ENCODE data around the gene PUS1.

PUS1 gene

GRCh38 chr12:131916306-131917138 is 12.6 kb upstream of the PUS1 start:
- no peak for DNase-seq
- H3K36me3 ChIP-seq: peaks cover 78 to 99% (median 95%) of the 10 kb centered on the region in 3 donors
- H3K9me3 ChIP-seq: no peaks in the 10 kb centered on the region
- H3K27me3 ChIP-seq: no peaks in the 10 kb centered on the region
- intact Hi-C loops (cut with DNase I; ENCODE audit: low total_unique reads): no loop called here
- H3K4me1 ChIP-seq: peaks cover 6 to 16% (median 13%) of the 10 kb centered on the region in 4 donors
- TF ChIP-seq, protein P1, sequence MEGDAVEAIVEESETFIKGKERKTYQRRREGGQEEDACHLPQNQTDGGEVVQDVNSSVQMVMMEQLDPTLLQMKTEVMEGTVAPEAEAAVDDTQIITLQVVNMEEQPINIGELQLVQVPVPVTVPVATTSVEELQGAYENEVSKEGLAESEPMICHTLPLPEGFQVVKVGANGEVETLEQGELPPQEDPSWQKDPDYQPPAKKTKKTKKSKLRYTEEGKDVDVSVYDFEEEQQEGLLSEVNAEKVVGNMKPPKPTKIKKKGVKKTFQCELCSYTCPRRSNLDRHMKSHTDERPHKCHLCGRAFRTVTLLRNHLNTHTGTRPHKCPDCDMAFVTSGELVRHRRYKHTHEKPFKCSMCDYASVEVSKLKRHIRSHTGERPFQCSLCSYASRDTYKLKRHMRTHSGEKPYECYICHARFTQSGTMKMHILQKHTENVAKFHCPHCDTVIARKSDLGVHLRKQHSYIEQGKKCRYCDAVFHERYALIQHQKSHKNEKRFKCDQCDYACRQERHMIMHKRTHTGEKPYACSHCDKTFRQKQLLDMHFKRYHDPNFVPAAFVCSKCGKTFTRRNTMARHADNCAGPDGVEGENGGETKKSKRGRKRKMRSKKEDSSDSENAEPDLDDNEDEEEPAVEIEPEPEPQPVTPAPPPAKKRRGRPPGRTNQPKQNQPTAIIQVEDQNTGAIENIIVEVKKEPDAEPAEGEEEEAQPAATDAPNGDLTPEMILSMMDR (IDR thresholded peaks at IDR 0.05): no peak
- no peak overlapping the region for H3K4me3 ChIP-seq
- H3K27ac ChIP-seq: no peak overlapping the region

GRCh38 chr12:131917139-131917710 is 11.9 kb upstream of the PUS1 start:
- no peak for DNase-seq
- peaks cover 76 to 99% (median 90%) of the 10 kb centered on the region in 3 donors for H3K36me3 ChIP-seq

DNA sequence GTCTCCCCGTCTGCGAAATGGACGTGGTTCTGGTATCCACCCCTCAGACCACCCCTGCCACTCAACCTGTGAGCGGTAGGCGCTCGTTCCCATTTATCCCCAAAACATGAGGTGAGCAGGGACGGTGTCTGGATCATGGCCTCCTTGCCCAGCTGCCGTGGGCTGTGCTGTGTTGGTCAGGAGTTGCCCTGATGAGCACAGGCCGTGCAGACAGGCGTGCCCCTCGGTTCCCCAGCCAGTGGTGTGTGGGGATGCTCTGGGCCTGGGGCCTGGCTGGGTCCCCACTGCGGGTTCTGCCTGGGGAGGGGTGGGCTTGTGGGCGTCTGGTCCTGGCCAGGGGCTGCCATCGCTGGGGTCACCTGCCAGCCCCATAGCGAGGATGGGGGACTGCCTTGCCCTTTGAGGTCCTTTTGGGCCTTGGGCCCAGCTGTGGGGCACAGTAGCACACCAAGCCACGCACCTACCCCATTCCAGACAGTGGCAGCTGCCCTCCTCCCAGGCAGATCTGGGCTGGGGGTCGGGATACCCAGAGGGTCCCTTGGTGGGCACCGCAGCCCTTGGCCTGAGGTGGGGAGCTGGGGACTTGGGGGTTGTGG is 11.3 kb upstream of the PUS1 start:
- Histone ChIP-seq H3K4me1 (peaks cover 0 to 3% (median 2%) of the 10 kb centered on the region in 4 donors), H3K27me3 (no peaks in the 10 kb centered on the region), H3K4me3 (no peak overlapping the region), H3K9me3 (no peaks in the 10 kb centered on the region), H3K36me3 (peaks cover 76 to 99% (median 84%) of the 10 kb centered on the region in 3 donors), H3K27ac (no peak overlapping the region)
- intact Hi-C loops (cut with DNase I; ENCODE audit: low total_unique reads): no loop called here
- TF ChIP-seq, protein P1 (IDR thresholded peaks at IDR 0.05): no peak
- no peak for DNase-seq

More at GRCh38 chr12:131917139-131917710, 11.9 kb upstream of the PUS1 start:
- no peaks in the 10 kb centered on the region for H3K27me3 ChIP-seq
- H3K4me3 ChIP-seq: no peak overlapping the region
- TF ChIP-seq, protein P1 (IDR thresholded peaks at IDR 0.05): no peak
- peaks cover 4 to 9% (median 8%) of the 10 kb centered on the region in 4 donors for H3K4me1 ChIP-seq
- no peak overlapping the region for H3K27ac ChIP-seq
- H3K9me3 ChIP-seq: no peaks in the 10 kb centered on the region
- intact Hi-C loops (cut with DNase I; ENCODE audit: low total_unique reads): no loop called here

DNA sequence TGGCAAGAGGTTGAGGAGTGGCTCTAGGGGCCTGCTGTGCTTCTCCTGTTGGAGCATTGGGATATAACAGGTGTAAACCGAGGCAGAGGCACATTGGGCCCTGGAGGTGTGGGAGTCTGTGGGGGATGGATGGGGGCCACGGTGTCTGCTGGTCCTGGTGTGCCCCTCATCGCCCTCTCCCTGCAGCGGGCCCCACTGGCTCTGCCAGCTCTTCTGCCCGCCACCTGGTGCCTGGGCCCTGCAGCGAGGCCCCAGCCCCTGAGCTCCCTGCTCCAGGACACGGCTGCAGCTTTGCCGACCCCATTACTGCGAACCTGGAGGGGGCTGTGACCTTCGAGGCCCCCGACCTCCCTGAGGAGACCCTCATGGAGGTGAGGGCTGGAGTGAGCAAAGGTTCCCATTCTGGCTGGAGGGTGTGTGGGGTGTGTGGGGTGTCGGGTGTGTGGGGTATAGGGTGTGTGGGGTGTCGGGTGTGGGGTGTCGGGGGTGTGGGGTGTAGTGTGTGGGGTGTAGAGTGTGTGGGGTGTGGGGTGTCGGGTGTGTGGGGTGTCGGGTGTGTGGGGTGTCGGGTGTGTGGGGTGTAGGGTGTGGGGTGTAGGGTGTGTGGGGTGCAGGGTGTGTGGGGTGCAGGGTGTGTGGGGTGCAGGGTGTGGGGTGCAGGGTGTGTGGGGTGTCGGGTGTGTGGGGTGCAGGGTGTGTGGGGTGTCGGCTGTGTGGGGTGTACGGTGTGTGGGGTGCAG is 10.6 kb upstream of the PUS1 start:
- TF ChIP-seq, protein P1 (IDR thresholded peaks at IDR 0.05): no peak
- H3K36me3 ChIP-seq: peaks cover 69 to 98% (median 77%) of the 10 kb centered on the region in 3 donors
- intact Hi-C loops (cut with DNase I; ENCODE audit: low total_unique reads): no loop called here

DNA sequence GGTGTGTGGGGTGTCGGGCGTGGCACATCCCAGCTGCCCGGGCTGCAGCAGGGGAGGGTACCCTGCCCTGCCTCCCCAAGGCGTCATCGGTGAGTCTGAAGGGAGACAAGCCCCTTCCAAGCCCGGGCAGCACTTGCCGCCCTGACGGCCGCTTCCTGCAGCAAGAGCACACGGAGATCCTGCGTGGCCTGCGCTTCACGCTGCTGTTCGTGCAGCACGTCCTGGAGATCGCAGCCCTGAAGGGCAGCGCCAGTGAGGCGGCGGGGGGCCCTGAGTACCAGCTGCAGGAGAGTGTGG is 10.1 kb upstream of the PUS1 start:
- Histone ChIP-seq H3K27me3 (no peaks in the 10 kb centered on the region), H3K4me3 (no peak overlapping the region), H3K27ac (no peak overlapping the region), H3K9me3 (no peaks in the 10 kb centered on the region), H3K36me3 (peaks cover 64 to 94% (median 72%) of the 10 kb centered on the region in 3 donors), H3K4me1 (peaks cover 0 to 1% (median 0%) of the 10 kb centered on the region in 4 donors)
- DNase-seq: no peak
- TF ChIP-seq, protein P1 (IDR thresholded peaks at IDR 0.05): no peak
- intact Hi-C loops (cut with DNase I; ENCODE audit: low total_unique reads): no loop called here

More for the DNA sequence above, 10.6 kb upstream of the PUS1 start:
- Histone ChIP-seq H3K9me3 (no peaks in the 10 kb centered on the region), H3K27me3 (no peaks in the 10 kb centered on the region), H3K27ac (no peak overlapping the region), H3K4me3 (no peak overlapping the region), H3K4me1 (no peaks in the 10 kb centered on the region)
- DNase-seq: no peak

Measured in tibial artery (tissue), 4 donors.